Stimulated activated CD8-positive, alpha-beta memory T cell treated with anti-CD3 and anti-CD28 coated beads, Interleukin-4, amount 100 ng/mL, for 1 hour (primary cell): ENCODE results near the gene STXBP2.
A peak's percentile ranks its signal among the peaks of the same experiment; 100 is the strongest.

Experiments
- DNase-seq, 2 donors: peaks; one replicate each; pipeline ENCODE4 v3.0.0-alpha.2; 2020; ENCODE audit warnings: low read depth in 2 of 2, low spot score in 1 of 2

Gene STXBP2

GRCh38 chr19:7612282-7613274 is 24.3 kb upstream of the STXBP2 start:
- DNase-seq = no peak

GRCh38 chr19:7614859-7615741 is 21.8 kb upstream of the STXBP2 start:
- no peak for DNase-seq

GRCh38 chr19:7617172-7617571 is 19.7 kb upstream of the STXBP2 start:
- no peak for DNase-seq

- no peak for DNase-seq
Measured at GRCh38 chr19:7617735-7618134, 19.2 kb upstream of the STXBP2 start.

GRCh38 chr19:7618348-7618747 is 18.6 kb upstream of the STXBP2 start:
- no peak for DNase-seq

- no peak for DNase-seq
Measured at GRCh38 chr19:7618771-7619510, 18.0 kb upstream of the STXBP2 start.

GRCh38 chr19:7619671-7620441 is 17.1 kb upstream of the STXBP2 start:
- DNase-seq = no peak

- DNase-seq = no peak
Measured at GRCh38 chr19:7620442-7621412, 16.2 kb upstream of the STXBP2 start.

- no peak for DNase-seq
Measured at GRCh38 chr19:7622933-7623685, 13.8 kb upstream of the STXBP2 start.

- no peak for DNase-seq
Measured at GRCh38 chr19:7623725-7624603, 12.9 kb upstream of the STXBP2 start.

- DNase-seq = no peak
Measured at GRCh38 chr19:7624810-7625209, 12.1 kb upstream of the STXBP2 start.

- no peak for DNase-seq
Measured at GRCh38 chr19:7625763-7626372, 11.0 kb upstream of the STXBP2 start.

GRCh38 chr19:7627166-7627565 is 9.7 kb upstream of the STXBP2 start:
- DNase-seq = no peak

- DNase-seq = no peak
Measured at GRCh38 chr19:7628589-7629311, 8.2 kb upstream of the STXBP2 start.

- peak; percentile 88 to 93 for DNase-seq
Measured at GRCh38 chr19:7629347-7630054, 7.4 kb upstream of the STXBP2 start, which contains the start of the genes PET100 and XAB2. PET100 (plus strand) TSS chr19:7629793; CDS start chr19:7629834, 41 bp downstream. XAB2 (minus strand) TSS chr19:7629545; CDS start chr19:7629527, 18 bp downstream.

- no peak for DNase-seq
Measured at GRCh38 chr19:7631577-7631976, 5.3 kb upstream of the STXBP2 start.
